Measurements from ENCODE around the gene GLRX. TPM values are rescaled to one million over a fixed set of nuclear protein-coding genes. Genes with fewer than 3 reads are reported as not detected.
A peak's percentile ranks its signal among the peaks of the same experiment; 100 is the strongest.

The GLRX gene
- polyA plus RNA-seq, 3 donors, result 386 to 603 (median 555) TPM

- peak overlapping the region in 1 of 7 donors; percentile 52 for H3K27ac Mint-ChIP-seq
- no peak overlapping the region for H3K4me3 Mint-ChIP-seq
- no peak overlapping the region for H3K9ac ChIP-seq (ENCODE audit: insufficient read depth, low read length, poor library complexity, severe bottlenecking)
- no peak overlapping the region for H3K27ac ChIP-seq (ENCODE audit: low read depth in 1 of 2, low read length in 2 of 2)
- no peak overlapping the region for H2AFZ ChIP-seq (ENCODE audit: insufficient read depth, low read depth, low read length, poor library complexity, severe bottlenecking)
- H3K36me3 ChIP-seq (replicated peaks in 1 of 2; ENCODE audit: control insufficient read depth in 1 of 2, insufficient read depth in 2 of 2, low read length in 2 of 2), result no peaks in the 10 kb centered on the region
- H3K4me3 ChIP-seq (replicated peaks in 1 of 3; ENCODE audit: low read depth in 2 of 3, low read length in 3 of 3), result no peak overlapping the region
- peaks cover 0 to 3% of the 10 kb centered on the region in 2 donors for H3K36me3 Mint-ChIP-seq
- intact Hi-C loops (cut with micrococcal nuclease), result loop anchor here in 1 of 2 donors (5.0 kb wide), 1 partner anchor 729 kb away; no protein-coding TSS in a partner anchor
- peaks cover 52 to 62% of the 10 kb centered on the region in 2 donors for H3K4me1 ChIP-seq (ENCODE audit: control insufficient read depth in 1 of 2, insufficient read depth in 2 of 2, low read length in 2 of 2)
- no peak for TF ChIP-seq CTCF (IDR thresholded peaks at IDR 0.05)
- H3K9me3 Mint-ChIP-seq, result peaks cover 0 to 1% (median 0%) of the 10 kb centered on the region in 7 donors
- WGBS (ENCODE audit: insufficient coverage), result 100% methylated on average over 4 of the region's 4 CpGs
- no peaks in the 10 kb centered on the region for H3K27me3 ChIP-seq (ENCODE audit: control insufficient read depth in 2 of 2, insufficient read depth in 2 of 2, low read length in 2 of 2)
- H3K4me1 Mint-ChIP-seq, result peaks cover 69% of the 10 kb centered on the region
- no peaks in the 10 kb centered on the region for H3K9me3 ChIP-seq (replicated peaks in 1 of 2; ENCODE audit: control insufficient read depth in 1 of 2, insufficient read depth in 1 of 2, low read length in 2 of 2)
- H3K4me2 ChIP-seq (replicated peaks; ENCODE audit: extremely low read depth, low read length, poor library complexity, severe bottlenecking), result no peak overlapping the region
- no peak for DNase-seq
- H4K20me1 ChIP-seq (ENCODE audit: insufficient read depth, low read length), result no peaks in the 10 kb centered on the region
- peaks cover 0 to 5% (median 3%) of the 10 kb centered on the region in 3 donors for H3K27me3 Mint-ChIP-seq (ENCODE audit: low read depth in 3 of 3)
- H3K79me2 ChIP-seq (ENCODE audit: insufficient read depth, low read length), result no peaks in the 10 kb centered on the region
These were observed 45.6 kb upstream of the GLRX start for GRCh38 chr5:95868136-95868535.

GRCh38 chr5:95866435-95867040 is 44.0 kb upstream of the GLRX start:
- Mint-ChIP-seq H3K27me3 (ENCODE audit: low read depth in 3 of 3) (peaks cover 0 to 3% (median 3%) of the 10 kb centered on the region in 3 donors), H3K4me1 (peaks cover 77% of the 10 kb centered on the region)

More at GRCh38 chr5:95866435-95867040, 44.0 kb upstream of the GLRX start:
- Mint-ChIP-seq H3K27ac (peak overlapping the region; percentile 19 to 86 (median 69)), H3K36me3 (peaks cover 0 to 7% of the 10 kb centered on the region in 2 donors), H3K4me3 (no peak overlapping the region), H3K9me3 (peaks cover 0 to 1% (median 0%) of the 10 kb centered on the region in 7 donors)
- H3K27me3 ChIP-seq (ENCODE audit: control insufficient read depth in 2 of 2, insufficient read depth in 2 of 2, low read length in 2 of 2), result no peaks in the 10 kb centered on the region
- H3K4me3 ChIP-seq (replicated peaks in 1 of 3; ENCODE audit: low read depth in 2 of 3, low read length in 3 of 3), result no peak overlapping the region
- no CpG with 5 or more reads among the region's 1 CpG for WGBS (ENCODE audit: insufficient coverage)
- no peak overlapping the region for H3K27ac ChIP-seq (ENCODE audit: low read depth in 1 of 2, low read length in 2 of 2)
- no peaks in the 10 kb centered on the region for H3K36me3 ChIP-seq (replicated peaks in 1 of 2; ENCODE audit: control insufficient read depth in 1 of 2, insufficient read depth in 2 of 2, low read length in 2 of 2)
- H4K20me1 ChIP-seq (ENCODE audit: insufficient read depth, low read length), result no peaks in the 10 kb centered on the region
- no peaks in the 10 kb centered on the region for H3K9me3 ChIP-seq (replicated peaks in 1 of 2; ENCODE audit: control insufficient read depth in 1 of 2, insufficient read depth in 1 of 2, low read length in 2 of 2)
- no peak for TF ChIP-seq CTCF (IDR thresholded peaks at IDR 0.05)
- intact Hi-C loops (cut with micrococcal nuclease), result loop anchor here in 1 of 2 donors (5.0 kb wide), 1 partner anchor 731 kb away; no protein-coding TSS in a partner anchor
- no peak overlapping the region for H3K9ac ChIP-seq (ENCODE audit: insufficient read depth, low read length, poor library complexity, severe bottlenecking)
- H3K4me2 ChIP-seq (replicated peaks; ENCODE audit: extremely low read depth, low read length, poor library complexity, severe bottlenecking), result no peak overlapping the region
- H3K79me2 ChIP-seq (ENCODE audit: insufficient read depth, low read length), result no peaks in the 10 kb centered on the region
- peaks cover 65 to 75% of the 10 kb centered on the region in 2 donors for H3K4me1 ChIP-seq (ENCODE audit: control insufficient read depth in 1 of 2, insufficient read depth in 2 of 2, low read length in 2 of 2)
- no peak overlapping the region for H2AFZ ChIP-seq (ENCODE audit: insufficient read depth, low read depth, low read length, poor library complexity, severe bottlenecking)
- DNase-seq, result peak in 2 of 3 donors; percentile 45 to 61

Measured in CD14-positive monocyte (primary cell).